Liver (tissue), 9 donors: ENCODE data around the gene PRKAR1B. TPM values are rescaled to one million over a fixed set of nuclear protein-coding genes. Genes with fewer than 3 reads are reported as not detected.
A peak's percentile ranks its signal among the peaks of the same experiment; 100 is the strongest.

ENCODE experiments used
- DNase-seq: peaks from one replicate; pipeline ENCODE4 v3.0.0-alpha.2; 2017; ENCODE audit warnings: low spot score
- H3K27ac ChIP-seq, 2 donors: one replicate each; pipeline ENCODE4 v1.7.0; 2013; ENCODE audit warnings: inconsistent platforms in 2 of 2, low read length in 2 of 2, control low read depth in 1 of 2, low read depth in 1 of 2, mild to moderate bottlenecking in 1 of 2
- H3K27me3 ChIP-seq, 4 donors: one replicate each; pipeline versions ENCODE4 v1.6.1 to v1.7.0; 2013; ENCODE audit warnings: low read length in 3 of 4, inconsistent platforms in 1 of 4, mild to moderate bottlenecking in 1 of 4, moderate library complexity in 1 of 4; ENCODE audit not compliant: control insufficient read depth in 4 of 4, insufficient read depth in 4 of 4
- H3K36me3 ChIP-seq, 4 donors: one replicate each; pipeline versions ENCODE4 v1.6.1 to v1.7.0; 2013; ENCODE audit warnings: low read length in 3 of 4, mild to moderate bottlenecking in 3 of 4, low read depth in 1 of 4, moderate library complexity in 1 of 4; ENCODE audit not compliant: control insufficient read depth in 4 of 4, insufficient read depth in 3 of 4
- H3K4me1 ChIP-seq, 4 donors: one replicate each; pipeline versions ENCODE4 v1.6.1 to v1.7.0; 2013; ENCODE audit warnings: low read length in 3 of 4, mild to moderate bottlenecking in 3 of 4, moderate library complexity in 1 of 4; ENCODE audit not compliant: control insufficient read depth in 4 of 4, insufficient read depth in 4 of 4
- H3K4me3 ChIP-seq, 3 donors: one replicate each; pipeline versions ENCODE4 v1.6.1 to v1.7.0; 2013; ENCODE audit warnings: low read length in 3 of 3, control low read depth in 1 of 3, low read depth in 1 of 3, mild to moderate bottlenecking in 1 of 3
- H3K9ac ChIP-seq, 2 donors: one replicate each; pipeline ENCODE4 v1.7.0; 2013; ENCODE audit warnings: low read length in 2 of 2, mild to moderate bottlenecking in 2 of 2, moderate library complexity in 2 of 2, control low read depth in 1 of 2, low read depth in 1 of 2
- H3K9me3 ChIP-seq, 4 donors: one replicate each; pipeline versions ENCODE4 v1.6.1 to v1.7.0; 2013; ENCODE audit warnings: low read length in 3 of 4; ENCODE audit not compliant: control insufficient read depth in 4 of 4
- EGR1 ChIP-seq, 2 donors: IDR thresholded peaks; 2 replicates each; pipeline ENCODE4 v1.6.1; 2016 to 2018; ENCODE audit warnings: antibody characterized with exemption in 2 of 2, low read depth in 2 of 2
- FOXA1 ChIP-seq: IDR thresholded peaks from 2 replicates; pipeline ENCODE4 v1.6.1; 2016; ENCODE audit warnings: antibody characterized with exemption
- GABPA ChIP-seq, 2 donors: IDR thresholded peaks in 1 of 2; conservative IDR thresholded peaks in 1 of 2; 2 replicates each; pipeline ENCODE4 v1.6.1; 2016; ENCODE audit warnings: antibody characterized with exemption in 2 of 2, mild to moderate bottlenecking in 1 of 2, moderate library complexity in 1 of 2
- HNF4G ChIP-seq: IDR thresholded peaks from 2 replicates; pipeline ENCODE4 v1.6.1; 2016; ENCODE audit warnings: antibody characterized with exemption
- NR2F2 ChIP-seq: IDR thresholded peaks from 2 replicates; pipeline ENCODE4 v1.6.1; 2016; ENCODE audit warnings: antibody characterized with exemption
- RXRA ChIP-seq, 2 donors: IDR thresholded peaks; 2 replicates each; pipeline ENCODE4 v1.6.1; 2017 to 2018; ENCODE audit warnings: antibody characterized with exemption in 2 of 2, mild to moderate bottlenecking in 1 of 2
- SP1 ChIP-seq: IDR thresholded peaks from 2 replicates; pipeline ENCODE4 v1.6.1; 2018; ENCODE audit warnings: antibody characterized with exemption, mild to moderate bottlenecking
- TAF1 ChIP-seq: conservative IDR thresholded peaks from 2 replicates; pipeline ENCODE4 v1.6.1; 2016; ENCODE audit warnings: antibody characterized with exemption, mild to moderate bottlenecking
- WGBS: extraction: QIAGEN DNeasy Blood & Tissue Kit; methylation state at CpG from one replicate; pipeline ENCODE4 v1.1.7; 2013; 5-methylcytosine and 5-hydroxymethylcytosine counted together
- polyA plus RNA-seq, 2 donors: library from polyadenylated mRNA; stranded (reverse) in 1 of 2; unstranded in 1 of 2; fragments of 200-250 nt in 1 of 2; fragments of >200 nt in 1 of 2; fragmentation: Nextera tagmentation in 1 of 2; extraction: Ambion mirVana in 1 of 2; gene quantifications; one replicate each; pipeline versions ENCODE4 v1.2.1 to v1.2.3, GENCODE V29; 2013 to 2015
- total RNA-seq, 2 donors: library from RNA; depleted of rRNA; stranded (reverse); fragments of >200 nt; gene quantifications; one replicate each; pipeline ENCODE4 v1.2.3, GENCODE V29; 2014
- TF ChIP-seq, protein P1 (sequence below): IDR thresholded peaks from 2 replicates; pipeline ENCODE4 v1.6.1; 2016; ENCODE audit warnings: antibody characterized with exemption, mild to moderate bottlenecking
- TF ChIP-seq, protein P2 (sequence below): fragments of 150-350 bp; IDR thresholded peaks from 2 replicates; pipeline ENCODE4 v1.5.1; 2017; ENCODE audit warnings: improper control_type of control experiment, low read depth, low read length; ENCODE audit not compliant: missing input control
- donor health status: healthy.
- donor health status: healthy.
- donor health status: healthy.
- donor health status: healthy.
- donor health status: healthy.

Gene PRKAR1B
- total and polyA plus RNA-seq, 4 donors, result 11.1 to 14.4 (median 12.4) TPM

- TF ChIP-seq, protein P1, sequence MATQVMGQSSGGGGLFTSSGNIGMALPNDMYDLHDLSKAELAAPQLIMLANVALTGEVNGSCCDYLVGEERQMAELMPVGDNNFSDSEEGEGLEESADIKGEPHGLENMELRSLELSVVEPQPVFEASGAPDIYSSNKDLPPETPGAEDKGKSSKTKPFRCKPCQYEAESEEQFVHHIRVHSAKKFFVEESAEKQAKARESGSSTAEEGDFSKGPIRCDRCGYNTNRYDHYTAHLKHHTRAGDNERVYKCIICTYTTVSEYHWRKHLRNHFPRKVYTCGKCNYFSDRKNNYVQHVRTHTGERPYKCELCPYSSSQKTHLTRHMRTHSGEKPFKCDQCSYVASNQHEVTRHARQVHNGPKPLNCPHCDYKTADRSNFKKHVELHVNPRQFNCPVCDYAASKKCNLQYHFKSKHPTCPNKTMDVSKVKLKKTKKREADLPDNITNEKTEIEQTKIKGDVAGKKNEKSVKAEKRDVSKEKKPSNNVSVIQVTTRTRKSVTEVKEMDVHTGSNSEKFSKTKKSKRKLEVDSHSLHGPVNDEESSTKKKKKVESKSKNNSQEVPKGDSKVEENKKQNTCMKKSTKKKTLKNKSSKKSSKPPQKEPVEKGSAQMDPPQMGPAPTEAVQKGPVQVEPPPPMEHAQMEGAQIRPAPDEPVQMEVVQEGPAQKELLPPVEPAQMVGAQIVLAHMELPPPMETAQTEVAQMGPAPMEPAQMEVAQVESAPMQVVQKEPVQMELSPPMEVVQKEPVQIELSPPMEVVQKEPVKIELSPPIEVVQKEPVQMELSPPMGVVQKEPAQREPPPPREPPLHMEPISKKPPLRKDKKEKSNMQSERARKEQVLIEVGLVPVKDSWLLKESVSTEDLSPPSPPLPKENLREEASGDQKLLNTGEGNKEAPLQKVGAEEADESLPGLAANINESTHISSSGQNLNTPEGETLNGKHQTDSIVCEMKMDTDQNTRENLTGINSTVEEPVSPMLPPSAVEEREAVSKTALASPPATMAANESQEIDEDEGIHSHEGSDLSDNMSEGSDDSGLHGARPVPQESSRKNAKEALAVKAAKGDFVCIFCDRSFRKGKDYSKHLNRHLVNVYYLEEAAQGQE, result no peak
These were observed 136.1 kb downstream of the PRKAR1B start (continued) for GRCh38 chr7:590731-591551.

DNA sequence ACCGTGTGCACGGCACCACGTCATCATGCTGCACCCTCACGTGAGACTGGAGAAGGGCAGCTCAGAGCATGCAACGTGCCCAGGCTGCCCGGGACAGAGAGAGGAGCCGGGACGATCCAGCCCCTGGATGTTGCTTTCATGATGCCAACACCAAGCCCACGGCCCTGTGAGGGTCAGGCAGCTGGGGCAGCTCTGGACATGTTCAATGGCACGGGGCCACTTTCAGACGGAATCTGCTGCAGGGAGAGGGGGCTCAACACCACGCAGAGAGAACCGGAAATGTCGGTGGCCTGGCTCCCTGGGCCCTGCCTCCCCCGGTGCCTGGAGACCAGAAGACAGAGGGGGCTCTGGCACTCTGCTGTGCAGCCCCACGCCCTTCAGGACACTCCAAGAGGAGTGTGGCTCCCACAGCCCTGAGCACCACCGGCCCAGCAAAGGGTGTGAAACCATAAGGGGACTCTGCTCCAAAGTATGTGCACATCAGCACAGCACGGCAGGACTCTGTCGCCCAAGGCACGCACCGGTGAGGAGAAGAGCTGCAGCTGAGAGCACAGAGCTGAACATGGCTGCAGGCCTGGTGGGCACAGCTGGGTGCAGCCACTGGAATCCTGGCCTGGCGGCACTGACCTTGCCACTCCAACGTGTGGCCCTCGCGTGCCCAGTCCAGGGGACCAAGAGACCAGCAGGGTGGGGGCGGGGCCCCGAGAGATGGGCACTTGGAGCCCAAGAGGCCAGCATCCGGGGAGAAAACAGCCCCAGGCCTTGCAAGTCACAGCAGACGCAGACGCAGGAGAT lies 137.1 kb downstream of the PRKAR1B start:
- WGBS, result 92% methylated on average over 30 of the region's 30 CpGs
- H3K27ac ChIP-seq, result no peak overlapping the region
- no peak for DNase-seq

GRCh38 chr7:587767-588166 lies 139.3 kb downstream of the PRKAR1B start:
- Histone ChIP-seq H3K4me3 (no peak overlapping the region), H3K36me3 (peaks cover 0 to 4% (median under 1%) of the 10 kb centered on the region in 4 donors), H3K27me3 (no peaks in the 10 kb centered on the region), H3K27ac (no peak overlapping the region), H3K9ac (no peak overlapping the region), H3K9me3 (no peaks in the 10 kb centered on the region), H3K4me1 (no peaks in the 10 kb centered on the region)
- no peak for DNase-seq
- TF ChIP-seq SP1, result peak; percentile 37
- peak; percentile 91 for TF ChIP-seq NR2F2
- peak in 1 of 2 donors; percentile 25 for TF ChIP-seq RXRA (IDR thresholded peaks at IDR 0.05)
- no peak for TF ChIP-seq GABPA (IDR thresholded peaks at IDR 0.05 in 1 of 2, conservative IDR thresholded peaks at IDR 0.05 in 1 of 2)
- TF ChIP-seq FOXA1, result no peak
- no peak for TF ChIP-seq EGR1 (IDR thresholded peaks at IDR 0.05; ENCODE audit: low read depth in 2 of 2)
- TF ChIP-seq, protein P2, sequence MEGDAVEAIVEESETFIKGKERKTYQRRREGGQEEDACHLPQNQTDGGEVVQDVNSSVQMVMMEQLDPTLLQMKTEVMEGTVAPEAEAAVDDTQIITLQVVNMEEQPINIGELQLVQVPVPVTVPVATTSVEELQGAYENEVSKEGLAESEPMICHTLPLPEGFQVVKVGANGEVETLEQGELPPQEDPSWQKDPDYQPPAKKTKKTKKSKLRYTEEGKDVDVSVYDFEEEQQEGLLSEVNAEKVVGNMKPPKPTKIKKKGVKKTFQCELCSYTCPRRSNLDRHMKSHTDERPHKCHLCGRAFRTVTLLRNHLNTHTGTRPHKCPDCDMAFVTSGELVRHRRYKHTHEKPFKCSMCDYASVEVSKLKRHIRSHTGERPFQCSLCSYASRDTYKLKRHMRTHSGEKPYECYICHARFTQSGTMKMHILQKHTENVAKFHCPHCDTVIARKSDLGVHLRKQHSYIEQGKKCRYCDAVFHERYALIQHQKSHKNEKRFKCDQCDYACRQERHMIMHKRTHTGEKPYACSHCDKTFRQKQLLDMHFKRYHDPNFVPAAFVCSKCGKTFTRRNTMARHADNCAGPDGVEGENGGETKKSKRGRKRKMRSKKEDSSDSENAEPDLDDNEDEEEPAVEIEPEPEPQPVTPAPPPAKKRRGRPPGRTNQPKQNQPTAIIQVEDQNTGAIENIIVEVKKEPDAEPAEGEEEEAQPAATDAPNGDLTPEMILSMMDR, result no peak
- TF ChIP-seq HNF4G, result no peak
- no peak for TF ChIP-seq TAF1
- WGBS, result 85% methylated on average over 12 of the region's 12 CpGs

More for the DNA sequence above, 137.1 kb downstream of the PRKAR1B start:
- no peak overlapping the region for H3K4me3 ChIP-seq
- peaks cover 0 to 2% (median 0%) of the 10 kb centered on the region in 4 donors for H3K36me3 ChIP-seq
- H3K9me3 ChIP-seq, result no peaks in the 10 kb centered on the region
- no peaks in the 10 kb centered on the region for H3K4me1 ChIP-seq
- H3K9ac ChIP-seq, result no peak overlapping the region
- TF ChIP-seq, protein P2, result no peak
- TF ChIP-seq HNF4G, result no peak
- H3K27me3 ChIP-seq, result no peaks in the 10 kb centered on the region
